ENCODE data around the gene SPATA6L.
"Not testable (repeated sequence)": the region's sequence is repeated elsewhere in the genome, so short reads cannot be mapped to it uniquely, and the experiment has no call there.

DNA sequence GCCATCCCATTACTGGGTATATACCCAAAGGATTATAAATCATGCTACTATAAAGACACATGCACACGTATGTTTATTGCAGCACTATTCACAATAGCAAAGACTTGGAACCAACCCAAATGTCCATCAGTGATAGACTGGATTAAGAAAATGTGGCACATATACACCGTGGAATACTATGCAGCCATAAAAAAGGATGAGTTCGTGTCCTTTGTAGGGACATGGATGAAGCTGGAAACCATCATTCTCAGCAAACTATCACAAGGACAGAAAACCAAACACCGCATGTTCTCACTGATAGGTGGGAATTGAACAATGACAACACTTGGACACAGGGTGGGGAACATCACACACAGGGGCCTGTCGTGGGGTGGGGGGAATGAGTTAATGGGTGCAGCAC lies 5.6 kb downstream of the SPATA6L start:
- not testable (repeated sequence) for TF ChIP-seq MYC (IDR thresholded peaks at IDR 0.05; ENCODE audit: insufficient read depth, insufficient read length, insufficient replicate concordance, low read length, severe bottlenecking); RAD21 (IDR thresholded peaks at IDR 0.05; ENCODE audit: insufficient read depth, low read depth, low read length)

Data from GM12878 (cell line).